Measurements from ENCODE around the gene STRIP2. TPM values are rescaled to one million over a fixed set of nuclear protein-coding genes. Genes with fewer than 3 reads are reported as not detected.

STRIP2 gene
- total and polyA plus RNA-seq, 2 donors, result 0.44 to 4.1 TPM

- no peaks in the 10 kb centered on the region for H3K4me1 ChIP-seq (ENCODE audit: insufficient read depth)
- H3K4me3 ChIP-seq (ENCODE audit: low read depth, low read length), result no peak overlapping the region
- no peaks in the 10 kb centered on the region for H3K36me3 ChIP-seq (ENCODE audit: insufficient read depth)
- DNase-seq (ENCODE audit: extremely low spot score), result no peak
- 92% methylated on average over 2 of the region's 2 CpGs for WGBS
- no peak overlapping the region for H3K27ac ChIP-seq (ENCODE audit: low read depth)
These were observed 18.5 kb downstream of the STRIP2 start for GRCh38 chr7:129452589-129453231.

GRCh38 chr7:129453510-129454248 is 19.4 kb downstream of the STRIP2 start:
- Histone ChIP-seq H3K36me3 (ENCODE audit: insufficient read depth) (no peaks in the 10 kb centered on the region), H3K4me1 (ENCODE audit: insufficient read depth) (no peaks in the 10 kb centered on the region), H3K4me3 (ENCODE audit: low read depth, low read length) (no peak overlapping the region), H3K27ac (ENCODE audit: low read depth) (no peak overlapping the region)
- 97% methylated on average over 1 of the region's 1 CpG for WGBS
- DNase-seq (ENCODE audit: extremely low spot score), result no peak

GRCh38 chr7:129454249-129454551 is 20.0 kb downstream of the STRIP2 start:
- H3K4me1 ChIP-seq (ENCODE audit: insufficient read depth), result no peaks in the 10 kb centered on the region
- H3K36me3 ChIP-seq (ENCODE audit: insufficient read depth), result no peaks in the 10 kb centered on the region
- DNase-seq (ENCODE audit: extremely low spot score), result no peak
- no peak overlapping the region for H3K4me3 ChIP-seq (ENCODE audit: low read depth, low read length)
- no peak overlapping the region for H3K27ac ChIP-seq (ENCODE audit: low read depth)
- 89% methylated on average over 4 of the region's 4 CpGs for WGBS

GRCh38 chr7:129456421-129456820 is 22.2 kb downstream of the STRIP2 start:
- H3K4me1 ChIP-seq (ENCODE audit: insufficient read depth), result no peaks in the 10 kb centered on the region
- 90% methylated on average over 10 of the region's 10 CpGs for WGBS
- no peak overlapping the region for H3K27ac ChIP-seq (ENCODE audit: low read depth)
- no peaks in the 10 kb centered on the region for H3K36me3 ChIP-seq (ENCODE audit: insufficient read depth)
- no peak for DNase-seq (ENCODE audit: extremely low spot score)
- no peak overlapping the region for H3K4me3 ChIP-seq (ENCODE audit: low read depth, low read length)

GRCh38 chr7:129457101-129457500 is 22.9 kb downstream of the STRIP2 start:
- no peaks in the 10 kb centered on the region for H3K36me3 ChIP-seq (ENCODE audit: insufficient read depth)
- WGBS, result 89% methylated on average over 3 of the region's 3 CpGs
- H3K4me1 ChIP-seq (ENCODE audit: insufficient read depth), result no peaks in the 10 kb centered on the region
- DNase-seq (ENCODE audit: extremely low spot score), result no peak
- no peak overlapping the region for H3K4me3 ChIP-seq (ENCODE audit: low read depth, low read length)
- no peak overlapping the region for H3K27ac ChIP-seq (ENCODE audit: low read depth)

- Histone ChIP-seq H3K36me3 (ENCODE audit: insufficient read depth) (no peaks in the 10 kb centered on the region), H3K27ac (ENCODE audit: low read depth) (no peak overlapping the region), H3K4me1 (ENCODE audit: insufficient read depth) (no peaks in the 10 kb centered on the region), H3K4me3 (ENCODE audit: low read depth, low read length) (no peak overlapping the region)
- WGBS, result 95% methylated on average over 5 of the region's 5 CpGs
- DNase-seq (ENCODE audit: extremely low spot score), result no peak
These were observed 23.9 kb downstream of the STRIP2 start for GRCh38 chr7:129458171-129458570.

- Histone ChIP-seq H3K27ac (ENCODE audit: low read depth) (no peak overlapping the region), H3K4me1 (ENCODE audit: insufficient read depth) (no peaks in the 10 kb centered on the region), H3K36me3 (ENCODE audit: insufficient read depth) (no peaks in the 10 kb centered on the region), H3K4me3 (ENCODE audit: low read depth, low read length) (no peak overlapping the region)
- 97% methylated on average over 2 of the region's 2 CpGs for WGBS
- no peak for DNase-seq (ENCODE audit: extremely low spot score)
These were observed 27.6 kb downstream of the STRIP2 start for GRCh38 chr7:129461809-129462208.

GRCh38 chr7:129462420-129462819 is 28.2 kb downstream of the STRIP2 start:
- no peak overlapping the region for H3K4me3 ChIP-seq (ENCODE audit: low read depth, low read length)
- H3K36me3 ChIP-seq (ENCODE audit: insufficient read depth), result no peaks in the 10 kb centered on the region
- H3K4me1 ChIP-seq (ENCODE audit: insufficient read depth), result no peaks in the 10 kb centered on the region
- H3K27ac ChIP-seq (ENCODE audit: low read depth), result no peak overlapping the region
- DNase-seq (ENCODE audit: extremely low spot score), result no peak
- WGBS, result 88% methylated on average over 1 of the region's 1 CpG

GRCh38 chr7:129464194-129464593 is 30.0 kb downstream of the STRIP2 start:
- H3K36me3 ChIP-seq (ENCODE audit: insufficient read depth), result no peaks in the 10 kb centered on the region
- H3K4me3 ChIP-seq (ENCODE audit: low read depth, low read length), result no peak overlapping the region
- WGBS, result 87% methylated on average over 4 of the region's 4 CpGs
- no peaks in the 10 kb centered on the region for H3K4me1 ChIP-seq (ENCODE audit: insufficient read depth)
- no peak for DNase-seq (ENCODE audit: extremely low spot score)
- no peak overlapping the region for H3K27ac ChIP-seq (ENCODE audit: low read depth)

GRCh38 chr7:129465080-129465479 is 30.8 kb downstream of the STRIP2 start:
- Histone ChIP-seq H3K4me3 (ENCODE audit: low read depth, low read length) (no peak overlapping the region), H3K27ac (ENCODE audit: low read depth) (no peak overlapping the region), H3K36me3 (ENCODE audit: insufficient read depth) (no peaks in the 10 kb centered on the region), H3K4me1 (ENCODE audit: insufficient read depth) (no peaks in the 10 kb centered on the region)
- 70% methylated on average over 2 of the region's 2 CpGs for WGBS
- DNase-seq (ENCODE audit: extremely low spot score), result no peak

- 85% methylated on average over 3 of the region's 3 CpGs for WGBS
- DNase-seq (ENCODE audit: extremely low spot score), result no peak
- Histone ChIP-seq H3K4me1 (ENCODE audit: insufficient read depth) (no peaks in the 10 kb centered on the region), H3K4me3 (ENCODE audit: low read depth, low read length) (no peak overlapping the region), H3K27ac (ENCODE audit: low read depth) (no peak overlapping the region), H3K36me3 (ENCODE audit: insufficient read depth) (no peaks in the 10 kb centered on the region)
These were observed 32.6 kb downstream of the STRIP2 start for GRCh38 chr7:129466796-129467195.

GRCh38 chr7:129468087-129468486 is 33.9 kb downstream of the STRIP2 start:
- H3K27ac ChIP-seq (ENCODE audit: low read depth), result no peak overlapping the region
- H3K4me3 ChIP-seq (ENCODE audit: low read depth, low read length), result no peak overlapping the region
- no peak for DNase-seq (ENCODE audit: extremely low spot score)
- 93% methylated on average over 1 of the region's 1 CpG for WGBS
- no peaks in the 10 kb centered on the region for H3K36me3 ChIP-seq (ENCODE audit: insufficient read depth)
- no peaks in the 10 kb centered on the region for H3K4me1 ChIP-seq (ENCODE audit: insufficient read depth)

- no peak overlapping the region for H3K4me3 ChIP-seq (ENCODE audit: low read depth, low read length)
- WGBS, result 92% methylated on average over 4 of the region's 4 CpGs
- no peaks in the 10 kb centered on the region for H3K36me3 ChIP-seq (ENCODE audit: insufficient read depth)
- H3K27ac ChIP-seq (ENCODE audit: low read depth), result no peak overlapping the region
- H3K4me1 ChIP-seq (ENCODE audit: insufficient read depth), result no peaks in the 10 kb centered on the region
- no peak for DNase-seq (ENCODE audit: extremely low spot score)
These were observed 34.3 kb downstream of the STRIP2 start for GRCh38 chr7:129468547-129468946.

- Histone ChIP-seq H3K27ac (ENCODE audit: low read depth) (no peak overlapping the region), H3K4me3 (ENCODE audit: low read depth, low read length) (no peak overlapping the region), H3K36me3 (ENCODE audit: insufficient read depth) (no peaks in the 10 kb centered on the region), H3K4me1 (ENCODE audit: insufficient read depth) (no peaks in the 10 kb centered on the region)
- no peak for DNase-seq (ENCODE audit: extremely low spot score)
These were observed 35.7 kb downstream of the STRIP2 start for GRCh38 chr7:129469930-129470329.
